ENCODE measurements around the gene ZNF385D.

GRCh38 chr3:21441821-21442220 lies 309.2 kb downstream of the ZNF385D start:
- TF ChIP-seq YY1 (IDR thresholded peaks at IDR 0.05; ENCODE audit: insufficient read depth, insufficient read length) (no peak), ZNF274 (IDR thresholded peaks at IDR 0.05; ENCODE audit: low read depth, low read length) (no peak), SUZ12 (IDR thresholded peaks at IDR 0.05; ENCODE audit: extremely low read depth, insufficient read depth, insufficient read length) (no peak)
